Pancreas (tissue), 10 donors: ENCODE results near the gene SPATA2L. TPM values are rescaled to one million over a fixed set of nuclear protein-coding genes. Genes with fewer than 3 reads are reported as not detected.

Source experiments
- ATAC-seq, 4 donors: fragments of 200-7000 bp; cut with Tn5 transposase; one replicate each; pipeline versions ENCODE4 v1.8.0 to v1.9.1; 2020; ENCODE audit warnings: mild to moderate bottlenecking in 4 of 4, moderate library complexity in 4 of 4
- DNase-seq, 6 donors: peaks; one replicate each; pipeline ENCODE4 v3.0.0-alpha.2; 2020
- FAIRE-seq: peaks from 2 replicates; lab custom pipeline; 2012; peaks lifted over from hg19 to GRCh38; lab: Jason Lieb, UNC
- H3K27ac ChIP-seq, 4 donors: fragments of 200-600 bp; sonication (generic); 1 replicate in 3 of 4; 2 replicates in 1 of 4; pipeline versions ENCODE4 v1.5.0 to v1.8.0; 2020
- H3K27me3 ChIP-seq, 4 donors: fragments of 200-600 bp; one replicate each; pipeline ENCODE4 v1.8.0; 2021
- H3K36me3 ChIP-seq, 3 donors: fragments of 200-600 bp; sonication (generic) in 1 of 3; one replicate each; pipeline versions ENCODE4 v1.5.0 to v1.8.0; 2020 to 2021
- H3K4me1 ChIP-seq, 3 donors: fragments of 200-600 bp; one replicate each; pipeline ENCODE4 v1.8.0; 2021
- H3K4me3 ChIP-seq, 4 donors: fragments of 200-600 bp; sonication (generic) in 2 of 4; one replicate each; pipeline versions ENCODE4 v1.5.0 to v1.8.0; 2020 to 2021
- H3K9me3 ChIP-seq, 4 donors: fragments of 200-600 bp; one replicate each; pipeline ENCODE4 v1.8.0; 2021
- WGBS, 2 donors: extraction: QIAGEN DNeasy Blood & Tissue Kit; methylation state at CpG; one replicate each; pipeline ENCODE4 v1.1.7; 2013; 5-methylcytosine and 5-hydroxymethylcytosine counted together
- intact Hi-C, 3 donors: fragments of 100-400 bp; cut with DNase I; formaldehyde crosslinking; loops; one replicate each; pipeline versions ENCODE4 v1.11.1 to v1.14.2; 2022
- polyA plus RNA-seq, 2 donors: library from polyadenylated mRNA; stranded (reverse); fragments of 200-250 nt; gene quantifications; one replicate each; pipeline ENCODE4 v1.2.3, GENCODE V29; 2013
- total RNA-seq, 6 donors: library from RNA; stranded (reverse); fragmentation: NEBNext Ultra II Directional in 4 of 6; extraction: Animal tissue kit (Norgen Biotek cat#: 25700) in 4 of 6; gene quantifications; one replicate each; pipeline versions ENCODE4 v1.2.1 to v1.2.4, GENCODE V29; 2021 to 2023
- TF ChIP-seq, protein P1 (sequence below), 4 donors: fragments of 200-600 bp; sonication (generic) in 3 of 4; IDR thresholded peaks; one replicate each; pipeline versions ENCODE4 v1.5.0 to v1.8.0; 2021; ENCODE audit warnings: antibody characterized with exemption in 4 of 4
- donor health status: healthy with polysubstance abuse.
- donor health status: DM: no; HTN: no; CAD: no; lungs with moderate emphysema.
- donor health status: DM: no; HTN: no; CAD: no.
- donor health status: control.
- donor health status: control.
- donor health status: Bipolar disorder and iron deficiency.
- donor health status: DM: yes; HTN: yes; CAD: no.
- donor health status: DM: no; HTN: no; CAD: no.
- donor health status: DM: no; HTN: no; CAD: no.
- donor health status: DM: yes; HTN: yes; CAD: no.

SPATA2L gene
- total and polyA plus RNA-seq, 8 donors, result 9.2 to 22.3 (median 13.5) TPM

DNA sequence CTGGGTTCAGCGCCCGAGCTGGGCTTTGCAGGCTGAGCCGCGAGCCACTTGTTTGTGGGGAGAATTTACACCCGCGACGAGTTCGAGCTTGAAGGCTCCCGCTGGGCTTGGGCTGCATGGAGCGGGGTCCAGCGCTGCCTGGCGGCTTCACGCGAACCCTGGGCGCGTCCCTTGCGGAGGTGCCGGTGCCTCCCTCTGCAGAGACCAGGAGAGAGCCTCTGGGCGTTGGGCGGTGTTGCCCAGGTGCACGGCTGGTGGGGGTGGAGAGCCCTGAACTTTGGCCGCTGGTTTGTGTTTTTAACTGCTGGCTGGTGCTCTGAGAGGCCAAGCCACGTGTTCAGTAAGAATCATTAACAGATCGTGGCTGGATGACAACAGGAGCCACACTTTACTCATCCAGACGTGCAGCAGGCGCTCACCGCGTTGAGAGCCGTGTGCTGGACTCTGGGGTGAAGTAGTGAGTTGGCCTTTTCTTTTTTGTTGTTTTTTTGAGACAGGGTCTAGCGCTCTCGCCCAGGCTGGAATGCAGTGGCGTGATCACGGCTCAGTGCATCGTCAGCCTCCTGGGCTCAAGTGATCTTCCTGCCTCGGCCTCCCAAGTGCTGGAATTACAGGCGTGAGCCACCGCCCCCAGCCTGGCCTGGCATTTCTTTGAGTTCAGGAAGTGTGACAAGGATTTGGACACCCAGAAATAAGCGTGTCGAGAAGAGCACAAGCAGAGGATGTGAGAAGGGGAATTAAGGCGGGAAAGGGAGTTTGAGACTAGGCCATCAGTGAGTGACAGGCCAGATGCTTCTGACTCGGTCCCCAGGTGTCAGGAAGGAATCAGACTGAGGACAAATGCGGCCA, 14.2 kb downstream of the SPATA2L start:
- intact Hi-C loops, result no loop called here
- H3K27me3 ChIP-seq, result no peaks in the 10 kb centered on the region
- peaks cover 0 to 18% (median 13%) of the 10 kb centered on the region in 3 donors for H3K36me3 ChIP-seq
- DNase-seq (peak; percentile 79 to 93 (median 86)), ATAC-seq (peak; percentile 89 to 92 (median 90)), FAIRE-seq (no peak)
- TF ChIP-seq, protein P1, sequence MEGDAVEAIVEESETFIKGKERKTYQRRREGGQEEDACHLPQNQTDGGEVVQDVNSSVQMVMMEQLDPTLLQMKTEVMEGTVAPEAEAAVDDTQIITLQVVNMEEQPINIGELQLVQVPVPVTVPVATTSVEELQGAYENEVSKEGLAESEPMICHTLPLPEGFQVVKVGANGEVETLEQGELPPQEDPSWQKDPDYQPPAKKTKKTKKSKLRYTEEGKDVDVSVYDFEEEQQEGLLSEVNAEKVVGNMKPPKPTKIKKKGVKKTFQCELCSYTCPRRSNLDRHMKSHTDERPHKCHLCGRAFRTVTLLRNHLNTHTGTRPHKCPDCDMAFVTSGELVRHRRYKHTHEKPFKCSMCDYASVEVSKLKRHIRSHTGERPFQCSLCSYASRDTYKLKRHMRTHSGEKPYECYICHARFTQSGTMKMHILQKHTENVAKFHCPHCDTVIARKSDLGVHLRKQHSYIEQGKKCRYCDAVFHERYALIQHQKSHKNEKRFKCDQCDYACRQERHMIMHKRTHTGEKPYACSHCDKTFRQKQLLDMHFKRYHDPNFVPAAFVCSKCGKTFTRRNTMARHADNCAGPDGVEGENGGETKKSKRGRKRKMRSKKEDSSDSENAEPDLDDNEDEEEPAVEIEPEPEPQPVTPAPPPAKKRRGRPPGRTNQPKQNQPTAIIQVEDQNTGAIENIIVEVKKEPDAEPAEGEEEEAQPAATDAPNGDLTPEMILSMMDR (IDR thresholded peaks at IDR 0.05), result no peak
- peaks cover 9 to 16% (median 12%) of the 10 kb centered on the region in 3 donors for H3K4me1 ChIP-seq
- H3K27ac ChIP-seq, result peak overlapping the region; percentile 78 to 91 (median 86)
- no peaks in the 10 kb centered on the region for H3K9me3 ChIP-seq
- peak overlapping the region; percentile 69 to 100 (median 95) for H3K4me3 ChIP-seq
- WGBS, 2 donors, result 4 to 5% methylated on average over 42 of the region's 42 CpGs

DNA sequence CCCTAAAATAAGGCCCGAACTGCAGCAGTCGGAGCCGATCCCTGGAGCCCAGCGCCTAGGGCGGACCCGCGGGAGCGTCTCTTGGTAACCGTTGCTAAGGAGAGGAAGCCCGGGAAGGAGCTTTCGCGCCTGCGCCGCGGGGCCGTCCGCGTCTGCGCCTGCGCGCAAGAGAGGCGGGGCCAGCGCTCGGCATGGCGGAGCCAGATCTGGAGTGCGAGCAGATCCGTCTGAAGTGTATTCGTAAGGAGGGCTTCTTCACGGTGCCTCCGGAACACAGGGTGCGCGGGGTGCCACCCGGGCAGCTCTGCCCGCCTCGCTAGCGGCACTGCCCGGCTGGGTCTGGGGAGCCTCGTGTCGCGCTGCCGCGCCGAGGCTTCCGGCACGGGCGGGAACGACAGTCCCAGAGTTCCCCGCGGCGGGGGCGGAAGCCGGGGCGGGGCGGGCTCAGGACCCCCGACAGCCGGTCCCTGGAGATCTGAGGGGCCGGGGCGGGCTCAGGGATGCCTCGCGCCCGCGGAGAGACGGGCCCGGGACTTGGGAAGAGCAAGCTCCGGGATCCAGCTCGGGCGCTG, 14.9 kb downstream of the SPATA2L start, which contains the start of gene CDK10:
CDK10 (plus strand) TSS at position 170 of the 572 bp plus-strand sequence; CDS start at position 192, 22 bp downstream.
- peak within 1 kb of the TSS; percentile 78 to 91 (median 86) for H3K27ac ChIP-seq
- 0 to 1% methylated on average over 54 to 67 of the region's 67 CpGs for WGBS, 2 donors
- peak; percentile 87 to 98 (median 94) for DNase-seq
- intact Hi-C loops, result no loop called here
- no peaks in the 10 kb centered on the region for H3K27me3 ChIP-seq
- ATAC-seq, result peak; percentile 84 to 93 (median 90)
- FAIRE-seq, result no peak
- H3K4me1 ChIP-seq, result peaks cover 9 to 16% (median 12%) of the 10 kb centered on the region in 3 donors
- H3K36me3 ChIP-seq, result peaks cover 0 to 13% (median 6%) of the 10 kb centered on the region in 3 donors
- peak within 1 kb of the TSS; percentile 69 to 100 (median 95) for H3K4me3 ChIP-seq
- no peaks in the 10 kb centered on the region for H3K9me3 ChIP-seq
- TF ChIP-seq, protein P1 (IDR thresholded peaks at IDR 0.05), result no peak

DNA sequence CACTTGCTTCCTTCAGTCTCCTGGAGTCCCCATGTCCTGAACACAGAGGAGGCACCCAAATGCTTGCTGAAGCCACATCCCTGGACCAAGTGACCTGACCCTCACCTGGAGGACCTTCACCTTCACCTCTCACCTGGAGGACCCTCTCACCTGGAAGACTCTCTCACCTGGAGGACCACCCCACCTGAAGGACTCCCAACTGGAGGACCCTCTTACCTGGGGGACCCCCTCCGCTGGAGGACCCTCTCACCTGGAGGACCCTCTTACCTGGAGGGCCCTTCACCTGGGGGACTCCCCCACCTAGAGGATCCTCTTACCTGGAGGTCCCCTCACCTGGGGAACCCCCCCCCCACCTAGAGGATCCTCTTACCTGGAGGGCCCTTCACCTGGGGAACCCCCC, 15.6 kb downstream of the SPATA2L start:
- Histone ChIP-seq H3K27me3 (no peaks in the 10 kb centered on the region), H3K27ac (no peak overlapping the region), H3K4me3 (peak overlapping the region in 2 of 4 donors; percentile 90 to 100), H3K4me1 (peaks cover 9 to 16% (median 12%) of the 10 kb centered on the region in 3 donors), H3K36me3 (peaks cover 0 to 7% (median 0%) of the 10 kb centered on the region in 3 donors), H3K9me3 (no peaks in the 10 kb centered on the region)
- FAIRE-seq (no peak), ATAC-seq (no peak), DNase-seq (peak in 2 of 6 donors; percentile 38 to 68)
- WGBS, 2 donors, result 75 to 91% methylated on average over 1 of the region's 1 CpG
- TF ChIP-seq, protein P1 (IDR thresholded peaks at IDR 0.05), result no peak
- intact Hi-C loops, result no loop called here

DNA sequence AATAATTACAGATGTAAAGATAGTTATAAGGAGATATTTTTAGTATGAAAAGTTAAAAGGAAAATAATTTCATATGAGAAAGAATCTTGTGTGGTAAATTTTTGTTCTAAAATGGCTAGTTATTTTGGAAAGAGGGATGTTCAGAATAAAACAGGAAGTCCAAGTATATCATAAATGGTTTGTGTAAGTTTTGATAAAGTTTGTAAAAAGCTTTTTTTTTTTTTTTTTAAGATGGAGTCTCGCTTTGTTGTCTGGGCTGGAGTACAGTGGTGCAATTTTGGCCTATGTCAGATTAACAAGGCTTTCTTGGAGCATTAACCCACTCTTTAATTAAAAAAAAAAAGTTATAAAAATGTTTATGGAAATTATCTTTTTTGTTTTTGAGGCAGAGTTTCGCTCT, 23.2 kb downstream of the SPATA2L start:
- Histone ChIP-seq H3K4me3 (no peak overlapping the region), H3K9me3 (no peaks in the 10 kb centered on the region), H3K27me3 (no peaks in the 10 kb centered on the region), H3K27ac (no peak overlapping the region), H3K36me3 (no peaks in the 10 kb centered on the region), H3K4me1 (no peaks in the 10 kb centered on the region)
- TF ChIP-seq, protein P1 (IDR thresholded peaks at IDR 0.05), result no peak
- ATAC-seq (no peak), FAIRE-seq (no peak), DNase-seq (no peak)
- intact Hi-C loops, result no loop called here
- 97 to 98% methylated on average over 2 of the region's 2 CpGs for WGBS, 2 donors
